K562 (cell line): ENCODE measurements around the gene ARID3A. TPM values are rescaled to one million over a fixed set of nuclear protein-coding genes. Genes with fewer than 3 reads are reported as not detected.
A peak's percentile ranks its signal among the peaks of the same experiment; 100 is the strongest.

Source experiments
- CAMTA2 ChIP-seq: fragments of 250-450 bp; sonication (Bioruptor Pico); conservative IDR thresholded peaks from 2 replicates; pipeline ENCODE4 v1.5.1; 2022
- E2F6 ChIP-seq, 2 experiments: IDR thresholded peaks; 2 replicates each; pipeline ENCODE4 v1.6.1; 2011; ENCODE audit warnings: borderline replicate concordance in 1 of 2, control low read depth in 1 of 2, low read depth in 1 of 2, low read length in 1 of 2, mild to moderate bottlenecking in 1 of 2, mixed read lengths in 1 of 2, moderate library complexity in 1 of 2; ENCODE audit not compliant: insufficient read depth in 1 of 2, insufficient read length in 1 of 2, poor library complexity in 1 of 2, severe bottlenecking in 1 of 2; ENCODE audit errors: extremely low read depth in 1 of 2
- ETV1 ChIP-seq: fragments of 450-650 bp; conservative IDR thresholded peaks from 2 replicates; pipeline ENCODE4 v1.6.1; 2016; ENCODE audit warnings: missing genetic modification characterization, control low read depth, low read depth, missing compliant biosample characterization
- FOSL1 ChIP-seq: fragments of 200-800 bp; sonication (Bioruptor generic); conservative IDR thresholded peaks from 2 replicates; pipeline ENCODE4 v1.6.1; 2016; ENCODE audit warnings: missing genetic modification characterization, missing compliant biosample characterization
- FOXP4 ChIP-seq: sonication (generic); formaldehyde crosslinking; IDR thresholded peaks from 2 replicates; pipeline ENCODE4 v1.8.0; 2022; ENCODE audit warnings: mild to moderate bottlenecking, missing genetic modification reagents, borderline replicate concordance
- ID3 ChIP-seq, 2 experiments: fragments of 250-450 bp in 1 of 2; fragments of 450-650 bp in 1 of 2; sonication (Bioruptor Pico) in 1 of 2; IDR thresholded peaks; 2 replicates each; pipeline versions ENCODE4 v1.6.1 to v1.8.0; 2016 to 2021; ENCODE audit warnings: mild to moderate bottlenecking in 2 of 2, moderate library complexity in 2 of 2, missing compliant biosample characterization in 1 of 2, missing genetic modification characterization in 1 of 2
- IRF9 ChIP-seq: fragments of 450-650 bp; IDR thresholded peaks from 2 replicates; pipeline ENCODE4 v1.6.1; 2016; ENCODE audit warnings: missing biosample characterization, missing genetic modification characterization
- JUN ChIP-seq, 2 experiments: sonication (generic) in 1 of 2; formaldehyde crosslinking in 1 of 2; IDR thresholded peaks; 2 replicates each; pipeline versions ENCODE4 v1.6.1 to v1.8.0; 2012 to 2022; ENCODE audit warnings: borderline replicate concordance in 2 of 2, mild to moderate bottlenecking in 2 of 2, improper control_type of control experiment in 1 of 2, low read depth in 1 of 2, low read length in 1 of 2, missing genetic modification reagents in 1 of 2
- JUND ChIP-seq, 2 experiments: IDR thresholded peaks; 2 replicates in 1 of 2; 3 replicates in 1 of 2; pipeline ENCODE4 v1.6.1; 2011; ENCODE audit warnings: borderline replicate concordance in 2 of 2, low read depth in 2 of 2, low read length in 2 of 2, improper control_type of control experiment in 1 of 2, missing biosample characterization in 1 of 2, missing genetic modification characterization in 1 of 2, missing genetic modification reagents in 1 of 2
- NBN ChIP-seq: fragments of 450-650 bp; IDR thresholded peaks from 2 replicates; pipeline ENCODE4 v1.6.1; 2016; ENCODE audit warnings: low read depth, mild to moderate bottlenecking
- NR3C1 ChIP-seq: sonication (generic); formaldehyde crosslinking; IDR thresholded peaks from 2 replicates; pipeline ENCODE4 v1.8.1; 2022; ENCODE audit warnings: missing genetic modification reagents
- RFX5 ChIP-seq: IDR thresholded peaks from 2 replicates; pipeline ENCODE4 v1.6.1; 2011; ENCODE audit warnings: low read depth, mild to moderate bottlenecking, improper control_type of control experiment, low read length
- THAP12 ChIP-seq: fragments of 250-450 bp; sonication (Bioruptor Pico); IDR thresholded peaks from 2 replicates; pipeline ENCODE4 v1.9.0; 2021; ENCODE audit warnings: mild to moderate bottlenecking, inconsistent platforms
- ZBTB2 ChIP-seq: fragments of 450-650 bp; IDR thresholded peaks from 2 replicates; pipeline ENCODE4 v1.6.1; 2016; ENCODE audit warnings: antibody characterized with exemption
- ZNF511 ChIP-seq: sonication (generic); formaldehyde crosslinking; IDR thresholded peaks from 2 replicates; pipeline ENCODE4 v1.8.0; 2022; ENCODE audit warnings: mild to moderate bottlenecking, missing genetic modification reagents
- polyA plus RNA-seq, 8 experiments: library from polyadenylated mRNA; depleted of rRNA in 4 of 8; stranded (reverse) in 5 of 8; unstranded in 3 of 8; fragments of >200 nt; fragmentation: Nextera tagmentation in 2 of 8; fragmentation: Illumina TruSeq in 1 of 8; extraction: Ambion mirVana in 2 of 8; extraction: Trizol in 1 of 8; gene quantifications; 2 replicates each; pipeline versions ENCODE4 v1.2.1 to v1.2.3, GENCODE V29; 2011 to 2014; ENCODE audit warnings: inconsistent platforms in 1 of 8, missing spikeins in 1 of 8
- total RNA-seq, 7 experiments: library from RNA; depleted of rRNA in 6 of 7; stranded (reverse); fragments of >200 nt in 6 of 7; fragmentation: Illumina TruSeq in 2 of 7; extraction: Trizol in 2 of 7; gene quantifications; 2 replicates each; pipeline versions ENCODE4 v1.2.1 to v1.2.3, GENCODE V29; 2011 to 2021; ENCODE audit warnings: low replicate concordance in 1 of 7

Gene ARID3A
- total and polyA plus RNA-seq, 9 of the 15 experiments (the other 6 are each of a cell fraction or from before 2014, with no cell fraction given), result 1.4 to 118 (median 31.2) TPM

GRCh38 chr19:925087-925525, 729 bp upstream of the ARID3A start (continued):
- TF ChIP-seq FOXP4 (CRISPR knock-in tag) (peak; percentile 8; the same call in 1 of the 2 replicates), NBN (no peak; the same call in 1 of the 2 replicates), FOSL1 (peak; percentile 38; the same call in 1 of the 2 replicates), RFX5 (no peak), ZNF511 (CRISPR knock-in tag) (no peak; the same call in 1 of the 2 replicates), ID3 (CRISPR knock-in tag; IDR thresholded peaks at IDR 0.05) (no peak), ID3 (tag; IDR thresholded peaks at IDR 0.05) (0 out of 2 replicates have a peak, but pooled peaks have one; percentile 39), NR3C1 (CRISPR knock-in tag) (peak; percentile 19), CAMTA2 (CRISPR knock-in tag) (0 out of 2 replicates have a peak, but pooled peaks have one; percentile 47), JUND (IDR thresholded peaks at IDR 0.05; ENCODE audit: borderline replicate concordance, low read depth, low read length) (peak; percentile 82), JUND (tag; IDR thresholded peaks at IDR 0.05; ENCODE audit: borderline replicate concordance, low read depth, low read length) (peak; percentile 57; the same call in 1 of the 3 replicates), JUN (IDR thresholded peaks at IDR 0.05; ENCODE audit: borderline replicate concordance, low read depth, low read length) (peak; percentile 36; the same call in 1 of the 2 replicates), JUN (CRISPR knock-in tag; IDR thresholded peaks at IDR 0.05; ENCODE audit: borderline replicate concordance) (peak; percentile 87), ETV1 (tag) (no peak), E2F6 (IDR thresholded peaks at IDR 0.05; ENCODE audit: borderline replicate concordance in 1 of 2, extremely low read depth in 1 of 2, insufficient read depth in 1 of 2, insufficient read length in 1 of 2, low read depth in 1 of 2, low read length in 1 of 2, poor library complexity in 1 of 2, severe bottlenecking in 1 of 2) (peak in 1 of 2 experiments; percentile 6), IRF9 (tag) (no peak), THAP12 (CRISPR knock-in tag) (no peak), ZBTB2 (0 out of 2 replicates have a peak, but pooled peaks have one; percentile 44)
